Keratinocyte (primary cell): ENCODE data around the gene TGFBRAP1. TPM values are rescaled to one million over a fixed set of nuclear protein-coding genes. Genes with fewer than 3 reads are reported as not detected.

Source experiments
- DNase-seq: peaks from one replicate; pipeline ENCODE4 v3.0.0-alpha.2; 2011; ENCODE audit warnings: low read depth, missing footprints, low spot score
- FAIRE-seq: peaks from 2 replicates; lab custom pipeline; 2011; peaks lifted over from hg19 to GRCh38; lab: Jason Lieb, UNC
- H2AFZ ChIP-seq: 2 replicates; pipeline ENCODE4 v1.6.0; 2012; ENCODE audit warnings: low read length, control low read depth, inconsistent platforms; ENCODE audit not compliant: control insufficient read depth
- H3K27ac ChIP-seq: 2 replicates; pipeline ENCODE4 v1.5.1; 2011; ENCODE audit warnings: low read length; ENCODE audit not compliant: control insufficient read depth, insufficient read depth
- H3K27me3 ChIP-seq: 3 replicates; pipeline ENCODE4 v1.6.0; 2011; ENCODE audit warnings: low read length; ENCODE audit not compliant: control insufficient read depth, insufficient read depth; ENCODE audit errors: extremely low read depth
- H3K36me3 ChIP-seq, 2 experiments: 2 replicates in 1 of 2; 3 replicates in 1 of 2; pipeline ENCODE4 v1.5.1; 2011; ENCODE audit warnings: low read length in 2 of 2, mild to moderate bottlenecking in 1 of 2; ENCODE audit not compliant: control insufficient read depth in 2 of 2, insufficient read depth in 2 of 2; ENCODE audit errors: extremely low read depth in 1 of 2
- H3K4me1 ChIP-seq: 3 replicates; pipeline ENCODE4 v1.5.1; 2011; ENCODE audit warnings: low read length; ENCODE audit not compliant: control insufficient read depth, insufficient read depth; ENCODE audit errors: extremely low read depth
- H3K4me2 ChIP-seq: 3 replicates; pipeline ENCODE4 v1.6.0; 2011; ENCODE audit warnings: low read depth, low read length; ENCODE audit not compliant: control insufficient read depth, insufficient read depth; ENCODE audit errors: extremely low read depth
- H3K4me3 ChIP-seq, 3 experiments: fragments of 200-600 bp in 1 of 3; sonication (generic) in 1 of 3; 2 replicates in 2 of 3; 3 replicates in 1 of 3; pipeline ENCODE4 v1.5.1; 2011 to 2016; ENCODE audit warnings: low read length in 3 of 3, mild to moderate bottlenecking in 3 of 3, control low read depth in 2 of 3, inconsistent platforms in 1 of 3, low read depth in 1 of 3, mixed read lengths in 1 of 3, mixed run types in 1 of 3, moderate library complexity in 1 of 3; ENCODE audit not compliant: control insufficient read depth in 2 of 3, insufficient read depth in 2 of 3; ENCODE audit errors: extremely low read depth in 1 of 3
- H3K79me2 ChIP-seq: 2 replicates; pipeline ENCODE4 v1.6.0; 2012; ENCODE audit warnings: low read length; ENCODE audit not compliant: control insufficient read depth, insufficient read depth
- H3K9ac ChIP-seq: 3 replicates; pipeline ENCODE4 v1.6.0; 2011; ENCODE audit warnings: low read length; ENCODE audit not compliant: control insufficient read depth, insufficient read depth; ENCODE audit errors: extremely low read depth
- H3K9me1 ChIP-seq: 3 replicates; pipeline ENCODE4 v1.6.0; 2011; ENCODE audit warnings: low read length; ENCODE audit not compliant: control insufficient read depth, insufficient read depth; ENCODE audit errors: extremely low read depth
- H3K9me3 ChIP-seq: 2 replicates; pipeline ENCODE4 v1.5.1; 2012; ENCODE audit warnings: low read depth, low read length; ENCODE audit not compliant: control insufficient read depth
- H4K20me1 ChIP-seq: 3 replicates; pipeline ENCODE4 v1.6.0; 2011; ENCODE audit warnings: low read length; ENCODE audit not compliant: control insufficient read depth, insufficient read depth; ENCODE audit errors: extremely low read depth
- CTCF ChIP-seq, 3 experiments: IDR thresholded peaks in 1 of 3; conservative IDR thresholded peaks in 1 of 3; optimal IDR thresholded peaks in 1 of 3; 2 replicates in 2 of 3; 3 replicates in 1 of 3; pipeline versions ENCODE3 to v1.5.1; 2011; ENCODE audit warnings: low read length in 3 of 3, mild to moderate bottlenecking in 3 of 3, moderate library complexity in 2 of 3, control low read depth in 1 of 3, inconsistent platforms in 1 of 3; ENCODE audit not compliant: insufficient read depth in 2 of 3; ENCODE audit errors: extremely low read depth in 1 of 3
- EZH2 ChIP-seq: IDR thresholded peaks from one replicate; pipeline ENCODE4 v1.6.1; 2012; ENCODE audit warnings: inconsistent platforms, mild to moderate bottlenecking, low read length, moderate library complexity
- dilution Hi-C: fragments of 300-500 bp; cut with MboI; formaldehyde crosslinking; loops from one replicate; pipeline ENCODE4 v1.7.0; 2020; ENCODE audit warnings: low sequenced_read_pairs; ENCODE audit not compliant: extremely low pct_ligation_motif_present
- polyA plus RNA-seq, 5 experiments: library from polyadenylated mRNA; depleted of rRNA in 3 of 5; stranded (reverse) in 3 of 5; stranded (forward) in 1 of 5; unstranded in 1 of 5; fragments of >200 nt; gene quantifications; 1 replicate in 1 of 5; 2 replicates in 3 of 5; 3 replicates in 1 of 5; pipeline versions ENCODE4 v1.2.1 to v1.2.3, GENCODE V29; 2011 to 2012; ENCODE audit warnings: missing spikeins in 2 of 5, low read depth in 1 of 5, low replicate concordance in 1 of 5

TGFBRAP1 gene
- polyA plus RNA-seq, 1 donor (not counting 4 experiments of a cell fraction or from before 2014, with no cell fraction given), result 9.3 TPM

GRCh38 chr2:105330681-105331375 lies 1.3 kb upstream of the TGFBRAP1 start:
- FAIRE-seq (peak; percentile 26), DNase-seq (no peak)
- H4K20me1 ChIP-seq, result peaks cover 3% of the 10 kb centered on the region
- no peak overlapping the region for H3K27ac ChIP-seq
- H3K9ac ChIP-seq, result no peak overlapping the region
- H3K27me3 ChIP-seq, result no peaks in the 10 kb centered on the region
- H3K9me1 ChIP-seq, result no peaks in the 10 kb centered on the region
- TF ChIP-seq EZH2 (no peak), CTCF (optimal IDR thresholded peaks at IDR 0.05 in 1 of 3, IDR thresholded peaks at IDR 0.05 in 1 of 3, conservative IDR thresholded peaks at IDR 0.05 in 1 of 3; ENCODE audit: extremely low read depth in 1 of 3, insufficient read depth in 2 of 3, low read length in 3 of 3) (no peak)
- H2AFZ ChIP-seq, result no peak overlapping the region
- no peak overlapping the region for H3K4me3 ChIP-seq
- H3K79me2 ChIP-seq, result peaks cover 29% of the 10 kb centered on the region
- peaks cover 26% of the 10 kb centered on the region for H3K4me1 ChIP-seq
- dilution Hi-C loops, result no loop called here
- no peaks in the 10 kb centered on the region for H3K36me3 ChIP-seq
- no peaks in the 10 kb centered on the region for H3K9me3 ChIP-seq
- peak overlapping the region; percentile 83 for H3K4me2 ChIP-seq

- H3K9me3 ChIP-seq, result no peaks in the 10 kb centered on the region
- peak overlapping the region; percentile 85 for H3K9ac ChIP-seq
- peak overlapping the region; percentile 83 for H2AFZ ChIP-seq
- peak overlapping the region; percentile 75 for H3K4me2 ChIP-seq
- peaks cover 42% of the 10 kb centered on the region for H3K4me1 ChIP-seq
- H4K20me1 ChIP-seq, result peaks cover 3% of the 10 kb centered on the region
- peak overlapping the region; percentile 64 to 72 (median 67) for H3K4me3 ChIP-seq
- DNase-seq, result no peak
- dilution Hi-C loops, result no loop called here
- no peak for TF ChIP-seq EZH2
- no peak for TF ChIP-seq CTCF (optimal IDR thresholded peaks at IDR 0.05 in 1 of 3, IDR thresholded peaks at IDR 0.05 in 1 of 3, conservative IDR thresholded peaks at IDR 0.05 in 1 of 3; ENCODE audit: extremely low read depth in 1 of 3, insufficient read depth in 2 of 3, low read length in 3 of 3)
- H3K27me3 ChIP-seq, result no peaks in the 10 kb centered on the region
- FAIRE-seq, result no peak
- peak overlapping the region; percentile 65 for H3K27ac ChIP-seq
- H3K36me3 ChIP-seq, result no peaks in the 10 kb centered on the region
- H3K9me1 ChIP-seq, result no peaks in the 10 kb centered on the region
- peaks cover 35% of the 10 kb centered on the region for H3K79me2 ChIP-seq
These were observed 359 bp downstream of the TGFBRAP1 start for GRCh38 chr2:105329197-105329554.
